Glutamatergic neuron (in vitro differentiated cells): ENCODE measurements around the gene ETV6. TPM values are rescaled to one million over a fixed set of nuclear protein-coding genes. Genes with fewer than 3 reads are reported as not detected.

ENCODE experiments used
- DNase-seq: peaks from one replicate; pipeline ENCODE4 v3.0.0; 2022
- H3K27ac Mint-ChIP-seq: one replicate; pipeline ENCODE4 v1.8.0; 2020; ENCODE audit warnings: mild to moderate bottlenecking, mixed read lengths, inconsistent platforms; ENCODE audit not compliant: unreplicated experiment
- H3K27me3 Mint-ChIP-seq: one replicate; pipeline ENCODE4 v1.8.0; 2020; ENCODE audit warnings: mild to moderate bottlenecking, moderate library complexity, mixed read lengths, inconsistent platforms; ENCODE audit not compliant: unreplicated experiment
- H3K36me3 Mint-ChIP-seq: one replicate; pipeline ENCODE4 v1.8.0; 2020; ENCODE audit warnings: mild to moderate bottlenecking, mixed read lengths, inconsistent platforms; ENCODE audit not compliant: unreplicated experiment
- H3K4me1 Mint-ChIP-seq: one replicate; pipeline ENCODE4 v1.8.0; 2020; ENCODE audit warnings: mild to moderate bottlenecking, low read depth, mixed read lengths, inconsistent platforms; ENCODE audit not compliant: unreplicated experiment
- H3K4me3 Mint-ChIP-seq: one replicate; pipeline ENCODE4 v1.8.0; 2020; ENCODE audit warnings: mild to moderate bottlenecking, mixed read lengths, inconsistent platforms; ENCODE audit not compliant: unreplicated experiment
- H3K9me3 Mint-ChIP-seq: one replicate; pipeline ENCODE4 v1.8.0; 2020; ENCODE audit warnings: mild to moderate bottlenecking, moderate library complexity, mixed read lengths, inconsistent platforms; ENCODE audit not compliant: unreplicated experiment
- CTCF ChIP-seq: fragments of 200-600 bp; sonication (generic); IDR thresholded peaks from one replicate; pipeline ENCODE4 v1.5.0; 2021; ENCODE audit not compliant: partially characterized antibody, unreplicated experiment
- total RNA-seq: library from RNA; stranded (reverse); fragmentation: NEBNext Ultra II Directional; extraction: Animal tissue kit (Norgen Biotek cat#: 25700); gene quantifications from one replicate; pipeline ENCODE4 v1.2.1, GENCODE V29; 2021; ENCODE audit not compliant: unreplicated experiment

ETV6 gene
- total RNA-seq, 1 donor from 2014 or later = 10.1 TPM

DNA sequence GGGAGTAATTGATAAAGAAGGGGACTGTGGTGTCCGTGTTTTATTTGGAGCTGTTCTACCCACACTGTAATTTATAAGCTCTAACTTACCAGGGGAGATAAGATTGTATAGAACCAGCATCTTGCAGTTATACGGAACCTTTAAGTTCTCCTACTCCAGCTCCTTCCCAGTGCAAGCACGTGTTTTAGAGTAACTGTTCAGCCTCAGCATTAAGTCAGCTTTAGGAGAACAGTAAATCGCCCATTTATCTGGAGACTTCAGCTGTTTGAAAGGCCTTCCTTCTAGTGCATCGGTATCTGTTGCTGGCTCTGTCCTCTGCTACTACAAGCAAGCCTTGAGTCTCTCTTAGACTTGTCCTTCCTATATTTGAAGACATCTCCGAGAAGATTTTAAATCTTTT is 95.6 kb downstream of the ETV6 start:
- Mint-ChIP-seq H3K4me3 (no peak overlapping the region), H3K27me3 (no peaks in the 10 kb centered on the region), H3K9me3 (no peaks in the 10 kb centered on the region), H3K36me3 (no peaks in the 10 kb centered on the region), H3K27ac (no peak overlapping the region), H3K4me1 (peaks cover 7% of the 10 kb centered on the region)
- TF ChIP-seq CTCF = no peak
- no peak for DNase-seq

- Mint-ChIP-seq H3K27me3 (no peaks in the 10 kb centered on the region), H3K4me3 (no peak overlapping the region), H3K36me3 (no peaks in the 10 kb centered on the region), H3K9me3 (peaks cover under 1% of the 10 kb centered on the region), H3K4me1 (peaks cover 7% of the 10 kb centered on the region), H3K27ac (no peak overlapping the region)
- no peak for TF ChIP-seq CTCF
- DNase-seq = no peak
Observed at GRCh38 chr12:11746024-11746771, 96.7 kb downstream of the ETV6 start.

DNA sequence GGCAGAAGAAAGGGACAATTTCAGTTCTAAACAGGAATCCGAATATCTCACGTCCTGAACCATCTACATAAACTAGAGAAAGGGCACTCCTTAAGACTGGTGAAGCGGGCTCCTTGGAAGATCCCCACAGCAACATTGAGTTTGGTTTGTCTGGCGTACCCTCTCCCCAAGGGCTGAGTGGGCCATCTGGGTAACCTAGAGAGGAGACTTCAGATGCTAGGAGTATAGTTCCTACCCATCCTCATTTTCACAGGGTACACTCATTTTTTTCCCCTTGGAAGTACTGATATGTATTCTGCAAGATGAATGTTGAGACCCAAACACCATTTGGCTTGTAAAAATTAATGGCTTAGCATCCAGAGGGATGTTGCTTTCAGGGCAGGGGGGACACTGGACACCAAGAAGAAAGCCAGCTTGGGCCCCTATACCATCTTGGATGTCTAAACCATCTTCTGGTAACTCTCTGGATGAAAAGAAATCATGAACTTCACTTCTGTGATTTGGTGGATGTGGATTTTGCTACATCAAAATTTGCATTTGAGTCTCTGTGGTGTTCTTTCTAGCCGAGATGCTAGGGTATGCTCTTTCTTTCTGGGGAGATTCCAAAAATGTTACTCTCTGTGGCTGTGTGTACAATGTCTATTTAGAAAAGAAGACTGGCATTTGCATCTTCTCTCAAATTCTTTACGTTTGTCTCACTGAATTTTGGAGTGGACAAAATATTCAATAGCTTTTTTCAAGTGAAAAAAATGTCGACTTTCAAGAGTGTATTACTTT is 97.7 kb downstream of the ETV6 start:
- DNase-seq = no peak
- H3K4me1 Mint-ChIP-seq = peaks cover 7% of the 10 kb centered on the region
- no peaks in the 10 kb centered on the region for H3K27me3 Mint-ChIP-seq
- TF ChIP-seq CTCF = no peak
- peaks cover 1% of the 10 kb centered on the region for H3K9me3 Mint-ChIP-seq
- no peaks in the 10 kb centered on the region for H3K36me3 Mint-ChIP-seq
- no peak overlapping the region for H3K4me3 Mint-ChIP-seq
- no peak overlapping the region for H3K27ac Mint-ChIP-seq

DNA sequence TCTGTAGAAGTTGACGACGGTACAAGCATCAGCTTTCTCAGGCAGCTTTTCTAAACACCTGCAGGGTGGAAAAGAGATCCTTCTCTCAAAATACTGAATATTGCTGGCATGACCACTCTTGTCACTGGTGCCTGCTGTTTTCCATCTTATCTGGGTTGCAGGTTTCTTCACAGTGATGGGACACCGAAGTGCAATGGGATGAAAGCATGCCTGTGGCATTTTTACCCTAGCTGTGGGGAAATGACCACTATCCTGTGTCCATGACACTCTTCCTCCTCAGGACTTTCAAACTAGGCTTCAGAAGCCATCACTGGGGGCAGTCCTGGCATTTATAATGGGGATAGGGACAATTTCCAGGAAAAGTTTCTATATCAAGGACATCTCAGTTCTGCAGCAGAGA is 98.5 kb downstream of the ETV6 start:
- no peak overlapping the region for H3K27ac Mint-ChIP-seq
- TF ChIP-seq CTCF = no peak
- peaks cover 7% of the 10 kb centered on the region for H3K4me1 Mint-ChIP-seq
- no peaks in the 10 kb centered on the region for H3K36me3 Mint-ChIP-seq
- H3K27me3 Mint-ChIP-seq = no peaks in the 10 kb centered on the region
- peaks cover 1% of the 10 kb centered on the region for H3K9me3 Mint-ChIP-seq
- no peak for DNase-seq
- no peak overlapping the region for H3K4me3 Mint-ChIP-seq

- no peak overlapping the region for H3K27ac Mint-ChIP-seq
- no peak for TF ChIP-seq CTCF
- no peaks in the 10 kb centered on the region for H3K36me3 Mint-ChIP-seq
- peaks cover 1% of the 10 kb centered on the region for H3K9me3 Mint-ChIP-seq
- DNase-seq = no peak
- H3K4me3 Mint-ChIP-seq = no peak overlapping the region
- peaks cover 5% of the 10 kb centered on the region for H3K4me1 Mint-ChIP-seq
- H3K27me3 Mint-ChIP-seq = no peaks in the 10 kb centered on the region
Observed at GRCh38 chr12:11748903-11749302, 99.4 kb downstream of the ETV6 start.
